M059J (cell line): ENCODE measurements around the gene OCA2. TPM values are rescaled to one million over a fixed set of nuclear protein-coding genes. Genes with fewer than 3 reads are reported as not detected.

Experiments
- DNase-seq: peaks from one replicate; pipeline ENCODE4 v3.0.0-alpha.2; 2012; ENCODE audit warnings: low read depth
- total RNA-seq: library from RNA; depleted of rRNA; stranded (reverse); fragments of >200 nt; shearing (Covaris generic); gene quantifications from 2 replicates; pipeline ENCODE4 v1.2.3, GENCODE V29; 2014

The OCA2 gene
- total RNA-seq, 1 experiment from 2014 or later = not detected

- no peak for DNase-seq
Observed at GRCh38 chr15:27873039-27873438, 226.1 kb downstream of the OCA2 start.

GRCh38 chr15:27872355-27872754 is 226.8 kb downstream of the OCA2 start:
- DNase-seq = no peak

- DNase-seq = no peak
Observed at GRCh38 chr15:27871902-27872260, 227.2 kb downstream of the OCA2 start.

- DNase-seq = no peak
Observed at GRCh38 chr15:27871078-27871901, 227.8 kb downstream of the OCA2 start.

GRCh38 chr15:27870320-27870719 is 228.8 kb downstream of the OCA2 start:
- no peak for DNase-seq

- DNase-seq = no peak
Observed at GRCh38 chr15:27869697-27870281, 229.3 kb downstream of the OCA2 start.

- DNase-seq = no peak
Observed at GRCh38 chr15:27868828-27869404, 230.2 kb downstream of the OCA2 start.

GRCh38 chr15:27867861-27868260 is 231.3 kb downstream of the OCA2 start:
- DNase-seq = no peak

- DNase-seq = no peak
Observed at GRCh38 chr15:27866505-27867165, 232.5 kb downstream of the OCA2 start.

- DNase-seq = no peak
Observed at GRCh38 chr15:27865926-27866325, 233.2 kb downstream of the OCA2 start.

GRCh38 chr15:27865323-27865922 is 233.7 kb downstream of the OCA2 start:
- no peak for DNase-seq

GRCh38 chr15:27864719-27865118 is 234.4 kb downstream of the OCA2 start:
- DNase-seq = no peak

- no peak for DNase-seq
Observed at GRCh38 chr15:27864086-27864485, 235.0 kb downstream of the OCA2 start.

GRCh38 chr15:27863000-27863399 is 236.1 kb downstream of the OCA2 start:
- DNase-seq = no peak

- no peak for DNase-seq
Observed at GRCh38 chr15:27861171-27861570, 237.9 kb downstream of the OCA2 start.

GRCh38 chr15:27855137-27855536 is 244.0 kb downstream of the OCA2 start:
- DNase-seq = no peak

- no peak for DNase-seq
Observed at GRCh38 chr15:27854601-27855000, 244.5 kb downstream of the OCA2 start.

- DNase-seq = no peak
Observed at GRCh38 chr15:27853624-27854455, 245.3 kb downstream of the OCA2 start.

- DNase-seq = no peak
Observed at GRCh38 chr15:27851858-27852210, 247.3 kb downstream of the OCA2 start.

- DNase-seq = no peak
Observed at GRCh38 chr15:27850981-27851857, 247.9 kb downstream of the OCA2 start.
